HG03565 (cell line): ENCODE results near the gene HOXD3.

Source experiments
- ATAC-seq: cut with Tn5 transposase; IDR thresholded peaks from one replicate; pipeline ENCODE4 v1.9.1; 2021; ENCODE audit warnings: mild to moderate bottlenecking, moderate library complexity; ENCODE audit not compliant: unreplicated experiment

The HOXD3 gene

GRCh38 chr2:176161825-176162626 lies 4.9 kb downstream of the HOXD3 start:
- ATAC-seq: no peak

- no peak for ATAC-seq
These were observed 6.0 kb downstream of the HOXD3 start for GRCh38 chr2:176162911-176163671.

- ATAC-seq: no peak
These were observed 6.6 kb downstream of the HOXD3 start for GRCh38 chr2:176163672-176164056.

- no peak for ATAC-seq
These were observed 7.1 kb downstream of the HOXD3 start for GRCh38 chr2:176164201-176164600.

GRCh38 chr2:176164611-176165369 lies 7.7 kb downstream of the HOXD3 start:
- no peak for ATAC-seq

- ATAC-seq: no peak
These were observed 8.4 kb downstream of the HOXD3 start for GRCh38 chr2:176165370-176166050.

GRCh38 chr2:176166272-176166671 lies 9.2 kb downstream of the HOXD3 start:
- no peak for ATAC-seq

- ATAC-seq: no peak
These were observed 10.3 kb downstream of the HOXD3 start for GRCh38 chr2:176167398-176167797.

GRCh38 chr2:176169181-176169580 lies 12.1 kb downstream of the HOXD3 start:
- ATAC-seq: no peak

- ATAC-seq: no peak
These were observed 12.6 kb downstream of the HOXD3 start for GRCh38 chr2:176169711-176170110.

GRCh38 chr2:176170602-176171305 lies 13.6 kb downstream of the HOXD3 start:
- no peak for ATAC-seq

- ATAC-seq: no peak
These were observed 14.4 kb downstream of the HOXD3 start for GRCh38 chr2:176171351-176172006.

- ATAC-seq: no peak
These were observed 15.1 kb downstream of the HOXD3 start for GRCh38 chr2:176172007-176172894.

- no peak for ATAC-seq
These were observed 15.9 kb downstream of the HOXD3 start for GRCh38 chr2:176172895-176173566.

- no peak for ATAC-seq
These were observed 16.7 kb downstream of the HOXD3 start for GRCh38 chr2:176173567-176174381.

- ATAC-seq: no peak
These were observed 17.3 kb downstream of the HOXD3 start for GRCh38 chr2:176174382-176174823.
